GM23338 (cell line): ENCODE results near the gene TTLL6.

Experiments
- EZH2 ChIP-seq: fragments of 200-600 bp; sonication (generic); IDR thresholded peaks from one replicate; pipeline ENCODE4 v1.8.0; 2017; ENCODE audit warnings: antibody characterized with exemption, mild to moderate bottlenecking, low read depth; ENCODE audit not compliant: unreplicated experiment
- EZH2phosphoT487 ChIP-seq: fragments of 200-600 bp; sonication (generic); IDR thresholded peaks from one replicate; pipeline ENCODE4 v1.8.1; 2018; ENCODE audit warnings: antibody characterized with exemption; ENCODE audit not compliant: unreplicated experiment
- JUNB ChIP-seq: IDR thresholded peaks from one replicate; pipeline ENCODE4 v1.6.1; 2016; ENCODE audit warnings: antibody characterized with exemption; ENCODE audit not compliant: unreplicated experiment
- POLR2AphosphoS5 ChIP-seq: IDR thresholded peaks from 2 replicates; pipeline ENCODE4 v1.6.1; 2016; ENCODE audit warnings: antibody characterized with exemption, low read depth
- ZNF114 ChIP-seq: fragments of 250-450 bp; sonication (Bioruptor Pico); IDR thresholded peaks from 2 replicates; pipeline ENCODE4 v1.5.0; 2020; ENCODE audit warnings: mild to moderate bottlenecking, moderate library complexity
- TF ChIP-seq, protein P1 (sequence below), 2 experiments: fragments of 200-600 bp in 1 of 2; sonication (generic) in 1 of 2; conservative IDR thresholded peaks; 2 replicates each; pipeline versions ENCODE4 v1.5.1 to v1.6.1; 2016 to 2017; ENCODE audit warnings: antibody characterized with exemption in 2 of 2, low read depth in 2 of 2, mild to moderate bottlenecking in 2 of 2, moderate library complexity in 1 of 2

- TF ChIP-seq EZH2phosphoT487, result no peak
- TF ChIP-seq, protein P1, sequence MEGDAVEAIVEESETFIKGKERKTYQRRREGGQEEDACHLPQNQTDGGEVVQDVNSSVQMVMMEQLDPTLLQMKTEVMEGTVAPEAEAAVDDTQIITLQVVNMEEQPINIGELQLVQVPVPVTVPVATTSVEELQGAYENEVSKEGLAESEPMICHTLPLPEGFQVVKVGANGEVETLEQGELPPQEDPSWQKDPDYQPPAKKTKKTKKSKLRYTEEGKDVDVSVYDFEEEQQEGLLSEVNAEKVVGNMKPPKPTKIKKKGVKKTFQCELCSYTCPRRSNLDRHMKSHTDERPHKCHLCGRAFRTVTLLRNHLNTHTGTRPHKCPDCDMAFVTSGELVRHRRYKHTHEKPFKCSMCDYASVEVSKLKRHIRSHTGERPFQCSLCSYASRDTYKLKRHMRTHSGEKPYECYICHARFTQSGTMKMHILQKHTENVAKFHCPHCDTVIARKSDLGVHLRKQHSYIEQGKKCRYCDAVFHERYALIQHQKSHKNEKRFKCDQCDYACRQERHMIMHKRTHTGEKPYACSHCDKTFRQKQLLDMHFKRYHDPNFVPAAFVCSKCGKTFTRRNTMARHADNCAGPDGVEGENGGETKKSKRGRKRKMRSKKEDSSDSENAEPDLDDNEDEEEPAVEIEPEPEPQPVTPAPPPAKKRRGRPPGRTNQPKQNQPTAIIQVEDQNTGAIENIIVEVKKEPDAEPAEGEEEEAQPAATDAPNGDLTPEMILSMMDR (conservative IDR thresholded peaks at IDR 0.05; ENCODE audit: low read depth in 2 of 2), result no peak
- TF ChIP-seq EZH2, result peak; percentile 84
- TF ChIP-seq JUNB, result no peak
- TF ChIP-seq POLR2AphosphoS5, result no peak
- no peak for TF ChIP-seq ZNF114
Measured at GRCh38 chr17:48722201-48722907, 94.7 kb downstream of the TTLL6 start, which contains the start of gene PRAC1.
